Measurements from ENCODE around the gene ZFP64. TPM values are rescaled to one million over a fixed set of nuclear protein-coding genes. Genes with fewer than 3 reads are reported as not detected.
"Not testable (repeated sequence)": the region's sequence is repeated elsewhere in the genome, so short reads cannot be mapped to it uniquely, and the experiment has no call there.

ZFP64 gene
- total RNA-seq, 1 experiment from 2014 or later = 33.5 TPM

DNA sequence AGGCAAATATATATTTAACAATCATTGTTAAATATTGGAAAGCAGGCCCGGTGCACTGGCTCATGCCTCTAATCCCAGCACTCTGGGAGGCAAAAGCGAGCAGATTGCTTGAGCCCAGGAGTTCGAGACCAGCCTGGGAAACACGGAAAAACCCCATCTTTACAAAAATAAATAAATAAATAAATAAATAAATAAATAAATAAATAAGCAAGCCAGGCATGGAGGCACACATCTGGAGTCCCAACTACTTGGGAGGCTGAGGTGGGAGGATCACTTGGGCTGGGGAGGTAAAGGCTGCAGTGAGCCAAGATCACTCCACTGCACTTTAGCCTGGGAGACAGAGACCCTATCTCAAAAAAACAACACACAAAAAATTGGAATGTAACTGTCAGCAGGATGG is 53.7 kb downstream of the ZFP64 start:
- POLR2A ChIA-PET (ENCODE audit: low non-redundant PET) = no interaction called here
- H3K9me3 ChIP-seq (ENCODE audit: low read depth, low read length, poor library complexity, severe bottlenecking) = no peaks in the 10 kb centered on the region
- intact Hi-C loops (cut with micrococcal nuclease; ENCODE audit: unreplicated experiment) = no loop called here
- no peaks in the 10 kb centered on the region for H3K4me1 ChIP-seq (ENCODE audit: insufficient read depth, low read length, poor library complexity, severe bottlenecking)
- no peaks in the 10 kb centered on the region for H3K36me3 ChIP-seq (ENCODE audit: insufficient read depth, low read length, poor library complexity, severe bottlenecking)
- H3K27me3 ChIP-seq (replicated peaks; ENCODE audit: insufficient read depth, low read depth, low read length, poor library complexity) = no peaks in the 10 kb centered on the region
- no TSS peak for BruUV-seq (replicated peaks)
- no peak for DNase-seq (ENCODE audit: low spot score)
- TF ChIP-seq, protein P1, sequence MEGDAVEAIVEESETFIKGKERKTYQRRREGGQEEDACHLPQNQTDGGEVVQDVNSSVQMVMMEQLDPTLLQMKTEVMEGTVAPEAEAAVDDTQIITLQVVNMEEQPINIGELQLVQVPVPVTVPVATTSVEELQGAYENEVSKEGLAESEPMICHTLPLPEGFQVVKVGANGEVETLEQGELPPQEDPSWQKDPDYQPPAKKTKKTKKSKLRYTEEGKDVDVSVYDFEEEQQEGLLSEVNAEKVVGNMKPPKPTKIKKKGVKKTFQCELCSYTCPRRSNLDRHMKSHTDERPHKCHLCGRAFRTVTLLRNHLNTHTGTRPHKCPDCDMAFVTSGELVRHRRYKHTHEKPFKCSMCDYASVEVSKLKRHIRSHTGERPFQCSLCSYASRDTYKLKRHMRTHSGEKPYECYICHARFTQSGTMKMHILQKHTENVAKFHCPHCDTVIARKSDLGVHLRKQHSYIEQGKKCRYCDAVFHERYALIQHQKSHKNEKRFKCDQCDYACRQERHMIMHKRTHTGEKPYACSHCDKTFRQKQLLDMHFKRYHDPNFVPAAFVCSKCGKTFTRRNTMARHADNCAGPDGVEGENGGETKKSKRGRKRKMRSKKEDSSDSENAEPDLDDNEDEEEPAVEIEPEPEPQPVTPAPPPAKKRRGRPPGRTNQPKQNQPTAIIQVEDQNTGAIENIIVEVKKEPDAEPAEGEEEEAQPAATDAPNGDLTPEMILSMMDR (conservative IDR thresholded peaks at IDR 0.05; ENCODE audit: low read depth, low read length) = no peak
- TF ChIP-seq EZH2 (IDR thresholded peaks at IDR 0.05; ENCODE audit: borderline replicate concordance, low read depth, low read length, poor library complexity, severe bottlenecking) = no peak
- CTCF ChIA-PET = no interaction called here
- no peak overlapping the region for H3K27ac ChIP-seq (ENCODE audit: low read depth, low read length, poor library complexity, severe bottlenecking)
- no peak overlapping the region for H3K4me3 ChIP-seq (ENCODE audit: low read depth, low read length, poor library complexity, severe bottlenecking)

DNA sequence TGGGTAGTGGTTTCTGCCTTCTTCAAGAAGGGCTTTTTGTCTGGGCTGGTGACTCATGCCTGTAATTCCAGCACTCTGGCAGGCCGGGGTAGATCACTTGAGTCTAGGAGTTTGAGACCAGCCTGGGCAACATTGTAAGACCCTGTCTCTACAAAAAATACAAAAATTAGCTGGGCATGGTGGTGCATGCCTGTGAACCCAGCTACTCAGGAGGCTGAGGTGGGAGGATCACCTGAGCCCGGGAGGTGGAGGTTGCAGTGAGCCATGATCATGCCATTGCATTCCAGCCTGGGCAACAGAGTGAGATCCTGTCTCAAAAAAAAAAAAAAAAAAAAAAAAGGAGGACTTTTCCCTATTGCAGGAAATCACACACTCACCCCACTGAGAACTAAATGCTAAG is 57.9 kb downstream of the ZFP64 start:
- BruUV-seq (replicated peaks); intact Hi-C loops (cut with micrococcal nuclease; ENCODE audit: unreplicated experiment); CTCF ChIA-PET: not testable (repeated sequence)

DNA sequence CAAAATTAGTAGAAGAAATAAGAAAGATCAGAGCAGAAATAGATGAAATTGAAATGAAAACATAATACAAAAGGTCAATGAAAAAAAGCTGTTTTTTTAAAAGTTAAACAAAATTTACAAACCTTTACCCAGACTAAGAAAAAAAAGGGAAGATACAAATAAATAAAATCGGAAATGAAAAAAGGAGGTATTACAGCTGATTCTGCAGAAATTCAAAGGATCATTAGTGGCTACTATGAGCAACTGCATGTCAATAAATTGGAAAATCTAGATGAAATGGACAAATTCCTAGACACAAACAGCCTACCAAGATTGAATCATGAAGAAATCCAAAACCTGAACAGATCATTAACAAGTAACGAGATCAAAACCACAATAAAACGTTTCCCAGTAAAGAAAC is 59.2 kb downstream of the ZFP64 start:
- BruUV-seq (replicated peaks) = no TSS peak
- ChIA-PET CTCF (no interaction called here), POLR2A (ENCODE audit: low non-redundant PET) (no interaction called here)
- H3K27ac ChIP-seq (ENCODE audit: low read depth, low read length, poor library complexity, severe bottlenecking) = no peak overlapping the region
- TF ChIP-seq, protein P1 (conservative IDR thresholded peaks at IDR 0.05; ENCODE audit: low read depth, low read length) = no peak
- no peak for TF ChIP-seq EZH2 (IDR thresholded peaks at IDR 0.05; ENCODE audit: borderline replicate concordance, low read depth, low read length, poor library complexity, severe bottlenecking)
- H3K36me3 ChIP-seq (ENCODE audit: insufficient read depth, low read length, poor library complexity, severe bottlenecking) = no peaks in the 10 kb centered on the region
- H3K9me3 ChIP-seq (ENCODE audit: low read depth, low read length, poor library complexity, severe bottlenecking) = no peaks in the 10 kb centered on the region
- H3K27me3 ChIP-seq (replicated peaks; ENCODE audit: insufficient read depth, low read depth, low read length, poor library complexity) = no peaks in the 10 kb centered on the region
- no peak overlapping the region for H3K4me3 ChIP-seq (ENCODE audit: low read depth, low read length, poor library complexity, severe bottlenecking)
- intact Hi-C loops (cut with micrococcal nuclease; ENCODE audit: unreplicated experiment) = no loop called here
- no peaks in the 10 kb centered on the region for H3K4me1 ChIP-seq (ENCODE audit: insufficient read depth, low read length, poor library complexity, severe bottlenecking)
- DNase-seq (ENCODE audit: low spot score) = no peak

More for the DNA sequence above, 57.9 kb downstream of the ZFP64 start:
- H3K4me3 ChIP-seq (ENCODE audit: low read depth, low read length, poor library complexity, severe bottlenecking); H3K27ac ChIP-seq (ENCODE audit: low read depth, low read length, poor library complexity, severe bottlenecking); POLR2A ChIA-PET (ENCODE audit: low non-redundant PET); H3K27me3 ChIP-seq (replicated peaks; ENCODE audit: insufficient read depth, low read depth, low read length, poor library complexity); H3K36me3 ChIP-seq (ENCODE audit: insufficient read depth, low read length, poor library complexity, severe bottlenecking); DNase-seq (ENCODE audit: low spot score); H3K9me3 ChIP-seq (ENCODE audit: low read depth, low read length, poor library complexity, severe bottlenecking); H3K4me1 ChIP-seq (ENCODE audit: insufficient read depth, low read length, poor library complexity, severe bottlenecking): not testable (repeated sequence)

DNA sequence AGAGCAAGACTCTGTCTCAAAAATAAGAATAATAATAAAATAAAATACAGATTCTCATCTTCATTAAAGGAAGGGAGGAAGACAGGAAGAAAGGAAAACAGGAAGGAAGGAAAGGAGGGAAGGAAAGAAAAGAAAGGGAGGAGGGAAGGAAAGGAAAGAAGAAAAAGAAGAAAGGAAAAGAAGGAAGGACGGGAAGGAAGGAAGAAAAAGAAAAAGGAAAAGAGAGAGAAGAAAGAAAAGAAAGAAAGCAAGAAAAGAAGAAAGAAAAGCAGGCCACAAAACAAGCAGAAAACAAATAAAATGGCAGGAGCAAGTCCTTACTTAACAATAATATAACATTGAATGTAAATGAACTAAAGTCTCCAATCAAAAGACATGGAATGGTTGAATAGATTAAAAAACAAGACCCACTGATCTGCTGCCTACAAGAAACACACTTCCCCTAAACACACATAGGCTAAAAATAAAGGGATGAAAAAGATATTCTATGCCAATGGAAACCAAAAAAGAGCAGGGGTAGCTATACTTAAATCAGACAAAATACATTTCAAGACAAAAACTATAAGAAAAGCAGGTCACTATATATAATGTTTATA is 60.4 kb downstream of the ZFP64 start:
- Histone ChIP-seq H3K27ac (ENCODE audit: low read depth, low read length, poor library complexity, severe bottlenecking) (no peak overlapping the region), H3K4me1 (ENCODE audit: insufficient read depth, low read length, poor library complexity, severe bottlenecking) (no peaks in the 10 kb centered on the region), H3K4me3 (ENCODE audit: low read depth, low read length, poor library complexity, severe bottlenecking) (no peak overlapping the region), H3K9me3 (ENCODE audit: low read depth, low read length, poor library complexity, severe bottlenecking) (no peaks in the 10 kb centered on the region), H3K36me3 (ENCODE audit: insufficient read depth, low read length, poor library complexity, severe bottlenecking) (no peaks in the 10 kb centered on the region), H3K27me3 (replicated peaks; ENCODE audit: insufficient read depth, low read depth, low read length, poor library complexity) (no peaks in the 10 kb centered on the region)
- ChIA-PET CTCF (no interaction called here), POLR2A (ENCODE audit: low non-redundant PET) (no interaction called here)
- no peak for DNase-seq (ENCODE audit: low spot score)
- BruUV-seq (replicated peaks) = no TSS peak
- TF ChIP-seq EZH2 (IDR thresholded peaks at IDR 0.05; ENCODE audit: borderline replicate concordance, low read depth, low read length, poor library complexity, severe bottlenecking) = no peak
- TF ChIP-seq, protein P1 (conservative IDR thresholded peaks at IDR 0.05; ENCODE audit: low read depth, low read length) = no peak
- intact Hi-C loops (cut with micrococcal nuclease; ENCODE audit: unreplicated experiment) = no loop called here
